Stimulated activated CD4-positive, alpha-beta T cell treated with anti-CD3 and anti-CD28 coated beads, Interleukin-4, amount 100 ng/mL, for 1 hour (primary cell): ENCODE measurements around the gene THSD4.

Experiments
- DNase-seq: peaks from one replicate; pipeline ENCODE4 v3.0.0-alpha.2; 2020

Gene THSD4

DNA sequence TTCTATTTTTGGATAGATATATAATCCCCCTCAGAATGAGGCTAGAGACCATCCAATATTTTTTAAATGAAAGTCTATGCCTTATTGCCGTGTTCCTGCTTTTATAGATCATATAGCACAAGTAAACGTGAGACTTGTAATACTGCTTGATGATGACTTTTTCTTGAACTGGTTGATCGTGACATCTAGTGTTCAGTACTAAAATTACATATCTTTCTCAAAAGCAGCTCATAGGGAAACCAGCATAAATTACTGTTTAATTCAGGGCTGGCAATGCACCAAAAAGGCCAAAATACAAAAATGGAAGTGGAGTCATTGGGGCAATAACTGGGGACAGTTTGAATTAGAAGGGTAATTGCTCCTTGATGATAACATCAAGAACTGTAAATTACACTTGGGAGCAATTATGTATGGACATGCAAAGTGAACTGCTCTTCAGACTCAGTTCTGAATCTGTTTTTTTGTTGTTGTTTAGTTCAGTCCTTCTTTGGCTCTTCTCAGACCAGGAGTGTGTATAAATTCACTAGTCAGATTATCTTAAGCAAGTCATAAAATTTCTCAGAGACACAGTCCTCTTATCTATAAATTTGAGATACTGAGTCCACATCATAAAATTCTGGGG, 325.3 kb downstream of the THSD4 start:
- DNase-seq, result no peak

DNA sequence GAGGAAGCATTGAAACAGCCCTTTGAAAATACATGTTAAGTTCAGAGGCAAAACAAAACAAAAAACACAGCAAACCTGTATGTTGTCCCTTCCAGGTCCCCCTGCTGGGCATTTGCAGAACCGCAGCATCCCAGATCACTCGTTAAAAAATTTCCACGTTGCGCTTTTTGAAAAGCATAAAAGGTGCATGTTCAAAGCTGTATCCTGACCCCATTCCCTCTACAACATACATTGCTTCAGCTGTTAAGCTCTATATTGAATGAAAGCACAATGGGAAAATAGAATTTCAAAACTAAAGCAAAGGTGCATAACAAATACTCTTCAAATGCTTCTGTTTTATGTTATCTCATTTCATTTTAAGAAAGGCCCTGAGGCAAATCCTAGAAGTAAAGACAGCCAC, 328.3 kb downstream of the THSD4 start:
- peak; percentile 40 for DNase-seq

DNA sequence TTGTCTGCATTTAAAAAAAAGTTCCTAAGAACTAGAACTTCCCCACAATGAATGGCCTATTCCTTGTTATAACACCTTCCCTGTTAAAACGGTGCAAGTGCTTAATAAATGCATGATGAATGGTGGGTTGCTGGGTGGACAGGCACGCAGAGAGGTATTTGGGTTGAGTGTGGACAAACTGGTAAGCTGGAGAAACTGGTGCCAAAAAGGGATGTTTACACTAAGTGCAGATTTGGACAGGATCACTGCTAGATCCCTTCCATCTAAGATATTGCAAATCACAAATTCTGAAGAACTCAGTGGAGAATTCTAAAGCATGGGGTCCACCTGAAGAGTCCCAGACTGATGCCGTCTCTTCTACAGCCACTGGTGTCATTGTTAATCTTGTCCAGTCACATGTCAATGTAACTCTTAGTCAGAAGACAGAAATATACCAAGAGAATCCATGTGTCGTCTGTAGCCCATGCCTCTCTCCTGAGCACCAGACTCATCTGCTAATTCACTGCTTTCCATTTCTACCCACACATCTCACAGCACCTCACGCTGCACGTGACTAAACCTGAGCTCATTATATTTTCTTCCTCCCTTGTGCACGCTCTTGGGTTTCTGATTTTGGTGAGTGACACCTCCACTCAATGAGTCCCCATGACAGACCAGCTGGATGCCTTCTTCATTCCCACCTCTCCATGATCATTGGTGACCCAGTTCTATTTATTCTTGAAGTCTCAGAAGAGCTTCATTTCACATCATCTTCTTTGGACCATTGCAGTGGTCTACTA, 328.9 kb downstream of the THSD4 start:
- no peak for DNase-seq

DNA sequence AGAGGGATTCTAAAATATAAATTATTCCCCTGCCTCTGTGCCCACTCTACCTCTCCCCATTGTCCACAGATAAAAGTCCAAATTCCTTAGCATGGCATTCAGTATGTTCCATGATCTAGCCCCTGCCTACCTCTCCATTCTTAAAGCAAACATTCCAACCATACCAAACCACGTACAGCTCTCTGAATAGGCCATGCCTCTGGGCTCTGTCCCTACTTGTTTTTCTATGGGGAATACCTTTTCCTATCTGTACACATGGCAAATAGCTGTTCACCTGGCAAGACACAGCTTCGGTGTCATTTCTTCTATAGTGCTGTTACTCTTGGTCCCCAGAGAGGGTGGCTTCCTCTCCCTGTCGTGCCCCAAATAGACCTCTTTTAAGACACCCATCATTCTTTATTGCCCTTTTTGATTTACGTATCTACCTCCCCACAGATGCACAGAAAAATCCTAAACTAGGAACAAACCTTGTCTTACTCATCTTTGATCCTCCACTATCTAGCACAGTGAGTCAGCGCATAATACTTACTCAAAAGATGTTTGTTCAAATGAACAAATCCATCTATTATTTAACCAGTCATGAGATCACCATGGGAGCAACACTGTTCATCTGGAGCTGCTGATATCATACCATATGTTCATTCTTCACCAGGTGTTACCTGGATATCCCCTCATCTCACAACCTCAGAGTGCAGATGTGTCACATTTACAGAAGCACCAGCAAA, 329.8 kb downstream of the THSD4 start:
- DNase-seq, result no peak

DNA sequence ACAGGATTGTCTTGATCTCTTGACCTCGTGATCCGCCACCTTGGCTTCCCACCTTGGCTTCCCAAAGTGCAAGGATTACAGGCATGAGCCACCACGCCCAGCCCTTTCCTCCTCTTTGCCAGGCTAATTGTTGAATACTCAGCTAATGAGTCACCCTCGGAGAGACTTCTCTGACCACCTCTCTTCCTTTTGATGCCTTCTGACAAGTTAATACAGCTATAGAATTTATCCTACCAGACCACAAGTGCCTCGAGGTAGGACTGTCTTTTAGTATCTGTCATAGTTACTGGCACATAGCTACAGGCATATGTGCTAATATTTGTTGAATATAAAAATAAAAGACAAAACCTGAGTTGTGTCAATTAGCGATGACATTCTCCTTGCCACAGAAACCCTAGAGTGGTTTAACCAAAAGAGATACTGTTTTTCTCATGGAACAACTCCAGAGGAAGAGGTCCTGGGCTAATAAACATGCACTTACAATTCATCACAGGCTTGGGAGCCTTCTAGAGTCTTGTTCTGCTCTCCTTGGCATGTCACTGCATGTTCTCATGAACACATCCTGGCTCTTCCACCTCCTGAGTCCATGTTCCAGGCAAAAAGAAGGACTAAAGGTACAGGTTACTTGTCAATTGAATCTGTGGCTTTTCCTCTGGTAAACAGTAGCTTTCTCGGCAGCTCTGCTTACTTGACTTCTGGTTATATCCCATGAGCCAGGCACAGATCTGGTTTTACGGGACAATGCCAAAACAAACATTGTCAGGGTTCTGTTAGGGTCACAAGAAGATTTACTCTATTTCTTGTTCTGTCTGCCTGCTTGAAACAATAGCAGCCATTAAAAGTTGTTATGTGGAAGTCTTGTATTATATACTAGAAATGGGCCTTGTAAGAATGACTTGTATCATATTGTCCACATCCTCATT, 332.3 kb downstream of the THSD4 start:
- DNase-seq, result no peak

DNA sequence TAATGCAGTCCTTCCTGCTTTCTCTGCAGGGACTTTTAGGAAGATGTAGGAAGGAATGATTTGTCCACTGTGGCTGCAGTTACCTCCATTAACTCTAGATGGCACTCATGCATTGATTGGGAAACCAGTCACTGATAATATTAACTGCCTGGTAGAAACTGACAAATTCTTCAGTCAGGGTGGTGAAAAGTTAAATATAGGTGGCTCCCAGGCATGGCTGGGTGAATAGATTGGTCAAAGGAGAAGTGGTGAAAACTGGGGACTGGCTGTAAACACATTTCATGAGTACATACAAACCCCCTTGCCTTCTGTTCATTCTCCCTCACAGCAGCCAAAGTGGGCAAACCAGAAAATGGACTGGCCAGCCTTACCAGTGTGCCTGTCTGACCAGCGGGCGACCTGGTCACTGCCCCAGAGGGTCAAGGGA, 333.4 kb downstream of the THSD4 start:
- no peak for DNase-seq

DNA sequence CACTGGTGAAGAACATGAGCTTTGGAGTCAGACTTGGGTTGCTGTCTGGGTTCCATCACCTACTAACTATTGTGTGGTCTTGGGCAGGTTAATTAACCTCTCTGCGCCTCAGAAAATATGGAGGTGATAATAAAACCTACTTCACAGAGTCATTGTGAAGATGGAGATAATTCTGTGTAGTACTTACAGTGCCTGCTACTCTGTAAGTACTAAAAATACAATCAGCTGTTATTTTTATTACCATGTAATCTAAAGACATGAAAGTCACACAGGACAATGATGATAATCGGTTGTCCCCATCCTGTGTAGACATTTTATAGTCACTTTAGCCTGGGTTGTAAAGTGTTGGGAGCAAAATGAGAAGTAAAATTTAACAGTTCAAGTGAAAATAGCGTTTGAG, 334.1 kb downstream of the THSD4 start:
- DNase-seq, result no peak

DNA sequence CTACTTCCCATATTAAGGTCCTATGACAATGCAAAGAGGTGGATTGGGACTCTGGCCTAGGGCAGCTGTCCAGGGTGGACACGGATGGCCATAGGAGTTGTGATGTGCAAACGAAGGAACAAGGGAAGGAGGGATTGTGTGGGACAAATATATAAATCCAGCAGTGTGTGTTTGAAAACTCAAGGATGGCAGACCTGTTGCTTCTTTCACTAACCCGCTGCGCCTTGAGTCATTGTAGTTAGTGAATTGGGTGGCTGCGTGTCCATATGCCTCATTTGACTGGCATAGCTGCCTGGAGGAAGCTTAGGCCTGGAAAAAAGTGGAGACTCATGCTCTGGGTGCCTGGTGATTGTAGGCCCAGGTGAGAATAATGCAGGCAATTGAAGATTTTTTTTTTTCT, 334.7 kb downstream of the THSD4 start:
- no peak for DNase-seq

DNA sequence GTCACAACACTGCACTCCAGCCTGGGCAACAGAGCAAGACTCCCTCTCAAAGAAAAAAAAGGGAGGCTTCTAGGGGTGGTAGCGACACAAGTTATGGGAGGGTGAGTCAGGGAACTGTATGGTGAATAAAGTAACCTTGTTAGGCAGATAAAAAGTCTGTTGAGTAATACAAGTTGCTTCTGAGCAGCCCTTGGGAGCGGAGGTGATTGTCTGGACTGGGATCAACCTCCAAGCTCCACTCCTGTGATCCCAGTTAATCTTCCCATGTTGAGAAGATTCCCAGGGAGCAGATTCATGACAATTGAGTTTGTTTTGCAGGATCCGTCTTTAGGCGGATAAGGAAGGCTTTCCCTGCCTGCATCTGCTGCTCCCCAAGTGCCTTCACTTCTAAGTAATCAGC, 335.9 kb downstream of the THSD4 start:
- DNase-seq, result no peak

DNA sequence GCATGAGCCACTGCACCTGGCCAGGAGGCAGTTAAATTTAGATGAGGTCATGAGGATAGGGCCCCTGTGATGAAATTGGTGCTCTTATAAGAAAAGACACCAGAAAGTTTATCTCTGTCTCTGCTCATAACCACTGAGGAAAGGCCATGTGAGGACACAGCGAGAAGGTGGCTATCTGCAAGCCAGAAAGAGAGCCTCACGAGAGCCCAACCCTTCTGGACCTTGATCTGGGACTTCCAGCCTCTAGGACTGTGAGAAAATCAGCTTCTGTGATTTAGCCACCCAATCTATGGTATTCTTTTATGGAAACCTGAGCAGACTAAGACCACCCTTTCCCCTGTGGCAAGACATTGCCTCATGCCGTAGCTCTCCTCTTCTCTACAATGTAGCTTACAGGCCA, 337.6 kb downstream of the THSD4 start:
- no peak for DNase-seq

DNA sequence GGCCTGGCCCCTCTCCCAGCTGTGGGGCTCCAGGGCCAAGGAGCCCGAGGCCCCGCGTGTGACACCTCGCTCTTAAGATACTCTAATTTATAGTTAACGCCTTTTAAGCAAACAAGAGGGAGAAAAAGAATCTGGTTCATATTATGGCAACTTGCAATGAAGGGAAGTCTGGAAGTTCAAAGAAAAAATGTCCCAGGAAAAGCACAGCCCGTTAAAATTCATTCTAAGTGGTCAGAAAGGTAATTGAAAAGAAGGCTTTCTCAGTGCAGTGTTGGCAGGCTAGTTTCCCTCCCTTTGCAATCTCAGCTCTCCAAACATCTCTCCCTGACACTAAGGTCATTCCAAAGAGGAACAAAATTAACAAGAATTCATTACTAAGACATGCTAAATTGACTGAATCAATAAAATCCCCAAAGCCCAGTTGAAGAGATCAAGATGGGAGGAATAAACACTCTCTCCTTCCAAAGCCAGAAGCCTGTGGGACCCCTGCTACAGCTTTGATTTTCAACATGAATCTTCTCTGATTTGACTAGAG, 339.3 kb downstream of the THSD4 start:
- no peak for DNase-seq

DNA sequence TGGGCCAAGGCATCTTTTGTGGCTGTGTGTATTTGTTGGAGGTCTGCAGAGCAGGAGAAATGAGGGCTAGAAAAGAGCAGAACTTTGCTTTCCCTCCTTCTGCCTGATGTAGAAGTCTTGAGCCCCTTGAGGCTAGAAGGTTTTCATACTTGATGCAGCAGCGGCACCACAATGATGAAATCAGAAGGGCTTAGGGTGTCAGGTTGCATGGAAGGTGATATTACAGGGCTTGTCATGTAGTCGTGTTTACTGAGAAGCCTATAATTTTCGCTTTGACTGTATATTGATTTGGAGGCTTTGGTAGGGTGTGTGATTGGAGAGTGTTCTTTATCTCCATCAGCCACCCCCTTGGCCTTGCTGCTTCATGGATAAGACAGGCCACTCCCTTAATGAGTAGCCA, 339.8 kb downstream of the THSD4 start:
- no peak for DNase-seq

DNA sequence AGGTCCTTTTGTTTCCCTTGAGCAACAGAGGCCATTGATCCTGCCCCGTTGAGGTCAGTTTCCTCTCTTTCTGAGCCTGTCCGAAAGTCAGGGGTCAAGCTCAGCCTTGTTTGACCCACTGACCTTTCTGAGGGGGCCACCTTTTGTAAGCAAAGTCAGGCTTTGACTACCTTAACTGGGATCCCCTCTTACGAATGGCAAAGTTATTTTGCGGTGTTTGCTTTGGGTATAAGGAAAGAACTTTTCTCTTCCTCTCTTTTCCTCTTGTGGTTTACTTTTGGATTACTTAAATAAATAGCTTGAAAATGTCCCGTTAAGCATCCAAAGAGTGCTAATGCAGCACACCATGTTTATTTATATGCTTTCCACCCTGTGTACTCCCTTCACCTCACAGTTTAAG, 340.6 kb downstream of the THSD4 start:
- DNase-seq, result no peak

DNA sequence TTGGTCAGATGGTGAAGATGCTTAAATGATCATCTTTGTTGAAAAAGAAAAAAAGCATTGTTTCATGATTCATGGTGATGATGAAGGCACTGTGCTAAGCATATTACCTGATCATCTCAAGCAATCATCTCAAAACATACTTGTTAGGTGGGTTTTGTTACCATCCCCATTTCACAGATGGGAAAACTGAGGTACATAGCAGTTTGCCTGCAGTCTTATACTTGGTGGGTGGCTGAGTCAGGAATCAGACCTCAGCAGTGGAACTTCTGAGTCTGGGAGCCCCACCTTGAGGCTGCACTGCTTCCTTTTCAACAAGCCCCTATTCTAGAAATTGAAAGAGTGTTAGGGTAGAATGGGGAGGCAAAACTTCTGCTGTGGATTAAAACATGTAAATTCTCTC, 341.1 kb downstream of the THSD4 start:
- DNase-seq, result no peak

DNA sequence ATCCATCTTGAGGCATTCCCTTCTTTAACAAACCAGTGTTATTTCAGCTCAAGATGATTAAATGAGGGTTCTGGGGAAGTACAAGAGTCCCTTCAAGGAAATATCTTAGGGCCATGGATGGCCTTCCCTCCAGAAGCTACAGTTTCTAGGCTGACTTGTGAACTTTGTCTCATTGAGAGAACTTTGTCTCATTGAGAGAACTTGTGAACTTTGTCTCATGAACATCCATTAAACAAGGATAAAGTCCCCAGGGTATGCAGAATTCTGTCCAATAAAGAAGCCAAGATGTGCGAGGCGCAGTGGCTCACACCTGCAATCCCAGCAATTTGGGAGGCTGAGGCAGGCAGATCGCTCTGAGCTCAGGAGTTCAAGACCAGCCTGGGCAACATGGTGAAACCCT, 341.5 kb downstream of the THSD4 start:
- DNase-seq, result no peak

DNA sequence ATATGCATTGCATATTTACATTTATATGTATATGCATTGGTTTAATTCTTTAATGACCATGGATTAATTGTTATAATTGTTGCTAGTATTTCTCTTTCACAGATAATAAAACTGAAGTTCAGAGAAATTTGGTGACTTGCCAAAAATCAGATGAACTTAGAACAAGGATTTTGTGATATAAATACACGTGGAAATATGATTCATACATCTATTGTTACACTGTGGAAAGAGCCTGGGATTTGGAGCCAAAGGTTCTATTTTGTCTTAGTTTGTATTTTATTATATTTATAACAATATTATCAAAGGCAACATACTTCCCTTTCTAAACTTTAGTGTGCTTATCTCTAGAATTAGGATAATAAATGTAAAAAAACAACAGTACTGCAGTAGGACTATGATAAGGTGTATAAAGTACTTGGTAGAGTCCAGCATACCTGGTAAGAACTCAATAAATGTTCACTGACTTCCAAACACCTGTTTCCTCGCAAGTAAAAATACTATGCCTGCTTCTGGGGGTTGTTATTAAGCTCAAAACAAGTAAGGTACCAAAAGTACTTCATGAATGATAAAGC, 342.9 kb downstream of the THSD4 start:
- no peak for DNase-seq

DNA sequence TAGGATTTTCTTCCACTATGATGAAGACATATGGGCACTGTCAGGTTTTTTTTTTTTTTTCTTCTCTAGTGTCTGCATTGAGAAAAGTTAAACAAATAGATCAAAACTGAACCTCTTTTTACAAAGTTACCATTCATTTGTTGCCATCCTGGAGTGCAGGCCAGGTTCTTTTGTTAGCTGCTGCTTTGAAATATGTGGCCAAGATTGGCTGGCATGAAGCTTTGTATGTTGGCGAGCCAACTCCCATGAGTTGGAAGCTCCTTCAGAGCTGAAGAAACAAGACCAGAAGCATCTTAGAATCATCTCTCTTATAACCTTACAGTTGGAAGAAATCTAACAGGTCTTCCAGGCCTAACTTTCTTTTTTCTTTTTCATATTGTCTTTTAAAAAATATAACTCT, 346.5 kb downstream of the THSD4 start:
- no peak for DNase-seq

DNA sequence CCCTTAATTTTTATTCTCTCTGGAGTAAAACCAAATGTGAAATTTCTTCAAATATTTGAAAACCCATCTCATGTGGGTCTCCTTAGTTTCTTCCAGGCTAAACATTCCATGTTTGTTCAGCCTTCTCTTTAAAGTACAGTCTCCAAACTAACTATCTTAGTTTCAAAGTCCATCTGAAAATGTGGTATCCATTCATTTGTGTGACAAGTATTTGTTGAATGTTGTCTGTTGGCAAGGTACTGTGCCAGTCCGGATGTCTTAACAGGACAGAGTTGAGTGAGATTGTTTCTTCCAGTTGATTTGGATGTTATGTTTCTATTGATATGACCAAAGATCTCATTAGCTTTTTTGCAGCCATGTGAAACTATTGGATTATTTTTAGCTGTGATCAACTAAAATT, 347.4 kb downstream of the THSD4 start:
- no peak for DNase-seq

DNA sequence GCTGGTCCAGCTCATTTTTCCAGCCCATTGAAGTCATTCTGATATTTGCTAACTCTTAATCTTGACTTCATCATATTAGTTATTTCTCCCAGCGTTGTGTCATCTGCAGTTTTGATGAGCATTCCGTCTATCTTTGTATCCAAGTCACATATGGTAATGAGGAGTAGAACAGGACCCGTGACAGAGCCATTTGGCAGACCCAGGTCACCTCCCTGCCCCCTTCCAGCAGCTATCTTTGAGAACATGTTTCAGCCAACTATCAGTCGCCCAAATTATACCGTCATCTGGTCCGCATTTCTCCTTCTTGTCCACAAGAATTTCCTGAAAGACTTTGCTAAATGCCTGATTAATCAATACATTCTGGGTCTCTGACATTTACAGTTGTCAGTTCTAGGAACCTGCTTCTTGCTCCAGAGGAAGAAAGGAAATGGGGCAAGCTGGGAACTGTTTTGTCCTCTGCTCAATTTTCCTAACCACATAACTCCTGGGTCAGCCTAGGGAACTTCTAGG, 347.9 kb downstream of the THSD4 start:
- no peak for DNase-seq

DNA sequence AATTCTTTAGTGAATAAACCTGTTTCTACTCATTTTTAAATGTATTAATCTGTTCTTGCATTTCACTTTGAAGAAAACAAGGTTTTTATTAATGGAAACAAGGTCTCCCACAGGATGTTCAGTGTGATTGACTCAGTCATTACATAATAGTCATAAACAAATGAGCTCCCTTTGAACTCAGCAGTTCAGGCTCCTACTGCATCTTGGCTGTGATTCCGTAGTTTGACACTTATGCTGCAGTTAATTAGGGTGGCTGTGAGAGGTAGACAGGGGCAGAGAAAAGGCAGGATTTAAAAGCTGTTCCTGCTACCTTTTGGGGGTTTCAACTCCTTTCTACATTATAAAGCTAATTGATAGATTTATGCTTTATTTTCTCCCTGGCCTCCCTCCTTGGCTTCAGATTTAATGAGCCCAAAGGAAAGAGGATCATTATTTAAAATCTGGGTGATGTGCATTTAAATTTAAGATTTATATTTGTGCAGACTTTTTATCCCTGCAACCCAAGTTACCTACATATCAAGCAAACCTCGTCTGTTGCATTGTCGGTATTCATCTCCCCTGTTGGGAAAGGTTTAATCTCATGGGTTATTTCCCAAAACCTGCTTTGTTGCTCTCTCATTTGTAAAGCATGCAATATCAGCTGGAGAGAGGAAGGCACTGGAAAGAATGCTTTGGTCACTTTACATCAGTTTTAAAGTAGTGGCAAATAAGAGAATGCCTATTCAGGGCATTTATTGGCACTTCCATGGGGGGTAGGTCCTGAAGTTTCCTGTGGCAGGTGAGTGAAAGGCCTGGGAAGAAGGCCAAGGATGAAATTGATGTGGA, 350.1 kb downstream of the THSD4 start:
- DNase-seq, result no peak

DNA sequence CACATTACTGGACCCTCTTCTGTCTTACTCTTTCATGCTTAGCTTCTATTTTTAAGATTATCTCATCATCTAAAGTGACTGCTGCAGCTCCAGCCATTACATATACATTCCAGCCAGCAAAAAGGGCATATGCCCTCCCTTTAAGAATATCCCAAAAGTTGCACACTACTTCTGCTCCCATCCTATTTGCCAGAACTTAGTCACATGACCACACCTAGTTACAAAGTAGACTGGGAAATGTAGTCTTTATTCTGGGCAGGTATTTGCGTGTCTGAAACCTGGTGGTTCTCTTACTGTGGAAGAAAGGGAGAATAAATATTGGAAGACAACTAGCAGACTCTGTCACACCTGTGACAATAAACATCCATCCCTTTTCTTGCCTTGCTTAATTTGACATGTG, 353.4 kb downstream of the THSD4 start:
- DNase-seq, result no peak
